GM18861 (cell line): ENCODE data around the gene KLK11.
"Not testable (repeated sequence)": the region's sequence is repeated elsewhere in the genome, so short reads cannot be mapped to it uniquely, and the experiment has no call there.

Experiments
- ATAC-seq: cut with Tn5 transposase; IDR thresholded peaks from one replicate; pipeline ENCODE4 v1.9.1; 2021; ENCODE audit not compliant: unreplicated experiment

The KLK11 gene

DNA sequence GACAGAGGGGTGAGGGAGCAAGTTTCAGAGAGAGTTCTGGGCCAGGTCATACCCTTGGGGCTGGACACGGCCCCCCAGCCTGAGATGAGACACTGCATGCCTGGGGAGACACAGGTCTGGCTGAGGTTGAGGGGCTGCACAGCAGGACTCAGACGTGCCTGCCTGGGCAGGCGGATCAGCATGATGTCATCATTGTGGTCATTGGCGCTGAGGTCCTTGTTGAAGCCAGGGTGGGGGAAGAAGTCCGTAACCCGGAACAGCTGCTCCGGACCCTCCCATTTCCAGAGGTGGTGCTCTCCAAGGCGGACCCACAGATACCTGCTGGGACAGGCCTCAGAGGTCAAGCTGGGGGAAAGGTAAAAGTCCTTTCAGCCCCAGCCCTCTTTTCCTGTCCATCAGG is 20.0 kb downstream of the KLK11 start:
- ATAC-seq: no peak

DNA sequence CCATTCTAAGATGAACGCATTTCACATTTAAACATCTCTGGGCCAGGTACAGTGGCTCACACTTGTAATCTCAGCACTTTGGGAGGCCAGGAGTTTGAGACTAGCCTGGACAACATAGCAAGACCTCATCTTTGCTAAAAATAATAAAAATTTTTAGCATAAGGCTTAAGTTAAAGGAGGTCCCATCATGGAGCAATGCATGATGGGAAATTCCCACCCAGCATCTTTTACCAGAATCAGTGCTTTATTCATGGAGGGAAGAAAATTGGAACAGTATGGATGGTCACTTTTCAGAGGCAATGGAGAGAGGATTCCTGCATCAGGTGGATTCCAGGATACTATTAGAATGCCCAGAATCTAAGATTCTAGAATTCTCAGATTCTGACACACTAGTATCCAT is 21.2 kb downstream of the KLK11 start:
- ATAC-seq: no peak

DNA sequence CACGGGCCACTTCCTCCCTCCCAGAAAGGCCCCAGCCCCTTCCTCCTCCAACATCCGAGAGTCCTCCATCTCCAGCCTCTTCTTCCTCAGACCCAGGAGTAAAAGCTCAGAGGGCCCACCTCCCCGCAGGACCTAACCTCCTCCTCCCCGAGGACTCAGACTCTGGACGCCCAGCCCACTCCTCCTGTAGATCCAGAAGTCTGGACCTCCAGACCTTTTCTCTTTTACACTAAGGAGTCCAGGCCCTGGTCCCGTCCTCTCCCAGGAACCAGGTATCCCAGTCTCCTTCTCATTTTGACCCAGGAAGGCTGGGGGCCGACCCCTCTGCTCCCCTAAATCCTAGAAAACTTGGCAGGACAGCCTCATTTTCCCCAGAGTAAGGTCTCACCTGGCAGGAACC is 23.1 kb downstream of the KLK11 start:
- no peak for ATAC-seq

DNA sequence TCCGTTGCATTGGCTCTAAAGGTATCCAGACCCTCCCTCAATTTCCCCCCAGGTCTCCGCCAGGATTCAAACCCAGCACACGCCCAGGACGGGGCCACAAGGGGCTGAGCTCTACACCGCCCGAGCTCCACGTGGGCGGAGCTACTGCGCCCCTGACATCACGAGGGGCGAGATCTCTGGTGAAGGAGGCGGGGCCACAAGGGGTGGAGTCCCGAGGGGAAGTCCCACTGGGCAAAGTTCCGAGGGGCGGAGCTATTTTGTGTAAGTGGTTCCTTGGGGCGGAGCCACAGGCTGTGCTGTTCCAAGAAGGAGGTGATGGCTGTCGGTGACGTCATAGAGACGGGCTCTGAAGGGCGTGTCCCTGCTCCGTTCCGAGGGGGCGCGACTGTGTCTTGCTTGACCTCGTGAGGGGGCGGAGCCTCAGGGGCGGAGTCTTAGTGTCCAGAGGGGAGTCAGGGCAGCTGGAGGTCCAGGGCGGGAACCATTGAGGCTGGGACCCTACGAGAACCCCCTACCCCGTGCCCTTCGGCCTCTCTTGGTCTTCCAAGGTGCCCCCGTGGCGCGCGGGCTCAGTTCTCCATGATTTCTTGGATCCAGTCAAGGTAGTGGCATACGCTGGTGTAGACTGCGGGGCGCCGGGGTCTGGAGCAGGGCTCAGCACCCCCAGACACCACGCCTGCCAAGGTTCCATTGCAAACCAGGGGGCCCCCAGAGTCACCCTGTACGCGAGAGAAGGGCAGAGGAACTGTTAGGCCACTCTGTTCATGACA is 23.7 kb downstream of the KLK11 start:
- no peak for ATAC-seq

DNA sequence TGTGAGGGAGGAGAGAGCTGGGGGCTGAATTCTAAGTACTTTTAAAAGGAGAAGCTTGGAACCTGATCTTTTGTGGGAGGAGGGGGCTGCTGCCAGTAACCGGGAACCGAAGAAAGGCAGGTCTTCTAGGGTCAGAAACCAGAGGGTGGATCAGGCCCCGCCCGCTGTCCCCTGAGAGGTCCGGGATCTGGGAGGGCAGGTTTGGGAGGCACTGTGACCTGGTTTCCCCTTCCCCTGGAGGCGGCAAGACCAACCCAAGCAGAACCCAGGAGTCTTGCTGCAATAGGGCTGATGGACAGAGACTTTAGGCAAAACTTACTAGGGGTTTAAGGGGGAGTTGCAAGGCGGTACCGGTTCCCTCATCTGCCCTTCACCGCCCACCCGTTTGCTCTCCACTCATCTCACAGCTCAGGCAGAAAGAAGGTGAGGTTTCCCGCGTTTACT is 24.3 kb downstream of the KLK11 start:
- no peak for ATAC-seq

DNA sequence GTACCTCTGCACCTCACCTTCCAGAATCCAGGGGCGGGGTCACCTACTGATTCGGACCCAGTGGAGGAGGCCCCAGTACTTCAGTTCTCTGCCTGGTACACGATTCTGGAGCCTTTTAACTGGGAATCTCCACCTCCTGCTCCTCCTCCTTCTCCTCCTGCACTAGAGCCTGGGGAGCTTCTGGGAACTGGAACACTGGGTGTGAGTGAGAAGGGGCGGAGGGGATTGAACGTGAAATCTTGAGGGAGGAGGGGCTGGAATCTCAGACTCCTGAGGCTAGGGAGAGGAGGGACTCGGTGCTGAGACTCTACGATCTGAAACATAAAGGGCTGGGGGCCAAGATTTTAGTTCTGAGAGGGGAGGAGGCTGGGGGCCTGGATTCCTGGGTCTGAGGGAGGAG is 24.9 kb downstream of the KLK11 start, which contains the start of gene KLK8:
KLK8 (minus strand) TSS at position 90 of the 400 bp plus-strand sequence. CDS start 437 bp downstream, outside the sequence.
- ATAC-seq: no peak

DNA sequence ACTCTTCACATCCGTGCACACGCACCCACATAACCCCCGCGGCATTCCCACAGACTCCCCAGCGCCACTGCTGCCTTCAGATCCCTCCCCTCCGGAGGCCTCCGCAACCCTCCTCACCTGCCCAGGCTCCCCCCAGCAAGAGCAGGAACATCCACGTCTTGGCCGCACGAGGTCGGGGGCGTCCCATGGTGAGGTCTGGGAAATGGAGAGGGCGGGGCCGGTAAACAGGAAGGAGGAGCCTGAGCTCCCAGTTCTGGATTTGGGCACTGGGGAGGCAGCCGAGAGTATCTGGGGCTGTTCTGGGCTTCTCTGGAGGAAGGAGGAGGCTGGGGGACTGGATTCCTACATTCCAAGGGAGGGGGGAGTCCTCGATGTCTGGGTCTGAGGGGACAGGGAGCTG is 25.4 kb downstream of the KLK11 start:
- ATAC-seq: no peak

DNA sequence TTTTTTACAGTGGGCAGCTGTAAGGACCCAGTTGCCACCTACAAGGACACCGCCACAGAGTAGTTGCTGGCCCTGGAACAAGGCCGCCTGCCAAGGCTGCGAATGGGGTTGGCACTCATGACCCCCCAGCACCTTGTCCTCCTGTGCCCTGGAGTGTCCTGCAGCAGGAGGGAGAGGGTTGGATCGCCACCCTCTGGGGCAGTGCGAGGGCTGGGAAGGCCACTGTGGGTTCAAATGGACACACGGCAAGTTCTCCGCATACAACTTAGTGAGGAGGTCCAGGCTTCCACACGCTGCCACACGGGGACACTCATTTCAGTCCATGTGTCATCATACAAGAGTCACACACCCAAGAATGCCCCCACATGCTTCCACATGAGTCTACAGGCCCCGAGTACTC is 26.0 kb downstream of the KLK11 start:
- no peak for ATAC-seq

DNA sequence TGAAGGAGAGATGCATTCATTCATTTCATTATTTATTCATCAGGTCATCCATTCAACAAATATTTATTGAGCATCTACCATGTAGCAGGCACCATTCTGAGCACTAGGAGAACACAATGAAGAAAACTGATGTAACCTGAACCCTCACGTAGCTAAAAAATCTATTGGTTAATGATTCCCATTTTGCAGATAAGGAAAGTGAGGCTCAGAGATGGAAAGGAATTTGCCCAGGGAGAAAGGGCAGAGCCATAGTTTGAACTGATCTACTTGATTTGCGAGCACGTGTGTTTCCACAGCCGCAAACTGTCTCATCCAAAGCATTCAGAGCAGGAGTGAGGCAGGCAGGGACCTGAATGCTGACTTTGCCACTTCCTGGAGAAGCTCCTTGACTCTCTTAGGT is 27.7 kb downstream of the KLK11 start:
- ATAC-seq: no peak

DNA sequence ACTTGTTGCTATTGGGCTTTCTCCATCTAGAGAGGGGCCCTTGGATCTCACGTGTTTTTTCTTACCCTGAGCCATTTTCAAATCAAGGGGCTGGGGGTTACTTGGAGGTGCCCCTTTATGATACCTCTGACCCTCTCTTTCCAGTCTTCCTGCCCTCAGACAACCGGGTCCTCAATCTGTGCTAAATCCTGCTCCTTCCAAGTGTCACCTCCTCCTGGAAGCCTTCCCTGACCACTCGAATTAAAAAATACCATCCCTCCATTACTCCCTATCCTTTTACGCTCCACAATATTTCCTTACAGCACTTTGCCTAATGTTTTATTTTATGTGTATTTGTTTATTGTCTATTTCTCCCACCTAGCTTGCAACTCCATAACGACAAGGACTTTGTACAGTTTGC is 28.4 kb downstream of the KLK11 start:
- no peak for ATAC-seq

DNA sequence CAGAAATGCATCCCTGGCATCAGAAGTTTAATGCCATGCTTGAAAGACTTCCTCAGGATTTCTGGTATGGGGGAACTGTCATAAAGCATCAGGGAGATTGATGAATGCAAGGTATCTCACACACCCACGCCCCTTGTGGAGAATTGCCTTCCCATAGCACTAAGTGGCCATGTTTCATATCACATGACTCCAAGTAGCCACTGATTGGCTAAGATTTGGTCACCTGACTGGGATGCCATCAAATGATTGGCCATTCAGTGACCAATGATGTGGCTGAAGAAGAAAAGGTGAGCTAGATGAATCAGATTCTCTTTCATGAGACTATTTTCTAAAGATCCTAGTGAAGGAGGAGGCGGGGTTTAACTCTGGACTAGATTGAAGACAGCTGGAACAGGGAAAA is 32.3 kb downstream of the KLK11 start:
- ATAC-seq: no peak

DNA sequence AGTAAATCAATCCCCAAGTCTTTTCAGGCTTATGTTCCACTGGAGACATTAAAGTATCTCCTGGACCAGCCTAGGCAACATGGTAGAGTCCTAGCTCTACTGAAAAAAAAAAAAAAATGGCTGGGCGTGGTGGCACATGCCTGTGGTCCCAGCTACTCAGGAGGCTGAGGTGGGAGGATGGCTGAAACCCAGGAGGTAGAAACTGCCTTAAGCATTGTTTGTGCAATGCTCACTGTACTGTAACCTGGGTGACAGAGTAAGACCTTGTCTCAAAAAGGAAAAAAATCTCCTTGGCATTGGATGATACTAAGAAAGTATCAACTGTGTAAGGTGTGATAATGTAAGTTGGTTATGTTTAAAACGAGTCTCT is 33.8 kb downstream of the KLK11 start:
- no peak for ATAC-seq

DNA sequence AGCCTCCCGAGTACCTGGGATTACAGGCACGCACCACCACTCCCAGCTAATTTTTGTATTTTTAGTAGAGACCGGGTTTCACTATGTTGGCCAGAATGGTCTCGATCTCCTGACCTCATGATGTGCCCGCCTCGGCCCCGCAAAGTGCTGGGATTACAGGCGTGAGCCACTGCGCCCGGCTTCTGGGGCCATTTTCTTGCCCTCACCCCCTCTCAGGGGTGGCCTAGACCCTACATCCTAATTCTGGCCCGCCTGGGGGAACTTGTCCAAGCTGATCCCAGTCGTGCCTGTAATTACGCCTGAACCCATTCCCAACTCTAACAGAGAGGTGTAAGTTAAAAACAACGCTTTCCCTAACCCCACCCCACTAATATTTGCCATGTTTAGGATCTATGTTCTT is 42.0 kb downstream of the KLK11 start:
- not testable (repeated sequence) for ATAC-seq

DNA sequence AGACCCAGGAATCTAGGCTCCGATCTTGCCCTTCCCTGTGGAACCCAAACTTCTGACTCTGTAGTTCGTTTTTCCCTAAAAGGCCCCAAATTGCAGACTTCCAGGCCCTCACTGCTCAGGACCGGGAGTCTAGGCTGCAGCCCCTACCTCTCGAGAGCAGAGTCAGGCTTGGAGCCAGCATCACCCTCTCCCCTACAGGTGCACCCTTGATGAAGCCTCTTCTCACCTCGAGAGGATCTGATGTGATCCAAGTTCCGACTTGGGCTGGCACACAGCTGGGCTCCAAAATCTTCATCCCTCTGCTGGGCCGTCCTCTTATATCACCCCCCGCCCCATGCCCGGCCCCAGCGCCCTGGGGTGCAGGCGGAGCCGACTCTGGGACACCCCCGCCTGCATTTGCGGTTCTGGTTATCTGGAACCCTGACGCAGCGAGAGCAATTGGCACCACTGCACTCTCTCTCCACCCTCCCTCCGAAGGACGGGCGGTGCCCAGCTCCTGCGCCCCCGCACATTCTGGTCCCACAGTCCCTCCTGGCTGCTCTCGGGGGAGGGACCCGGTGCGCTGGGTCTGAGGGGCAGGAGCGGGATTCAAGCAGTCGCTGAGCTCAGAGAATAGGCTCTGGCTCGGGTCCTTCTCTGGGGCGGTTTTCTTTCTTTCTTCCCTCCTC is 42.7 kb downstream of the KLK11 start, which contains the start of gene KLK7:
KLK7 (minus strand) TSS at position 293 of the 668 bp plus-strand sequence. CDS start 1,518 bp downstream, outside the sequence.
- no peak for ATAC-seq

DNA sequence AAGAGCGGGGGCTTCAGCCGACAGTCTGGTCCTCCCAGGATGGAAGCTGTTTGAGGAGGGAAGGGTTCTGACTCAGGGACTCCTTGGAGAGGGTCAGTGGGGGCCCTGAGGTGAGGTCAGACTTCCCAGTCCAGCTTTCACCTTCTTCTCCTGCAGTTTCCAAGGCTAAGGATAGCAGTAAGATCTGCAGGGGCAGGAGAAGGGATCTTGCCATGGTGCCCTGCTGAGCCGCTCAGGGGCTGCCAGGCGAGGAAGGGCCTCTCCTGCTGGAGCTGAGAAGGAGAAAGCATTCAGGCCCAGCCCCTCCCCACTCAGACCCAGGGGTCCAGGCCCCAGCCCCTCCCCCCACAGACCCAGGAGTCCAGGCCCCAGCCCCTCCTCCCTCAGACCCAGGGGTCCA is 44.2 kb downstream of the KLK11 start:
- ATAC-seq: no peak

DNA sequence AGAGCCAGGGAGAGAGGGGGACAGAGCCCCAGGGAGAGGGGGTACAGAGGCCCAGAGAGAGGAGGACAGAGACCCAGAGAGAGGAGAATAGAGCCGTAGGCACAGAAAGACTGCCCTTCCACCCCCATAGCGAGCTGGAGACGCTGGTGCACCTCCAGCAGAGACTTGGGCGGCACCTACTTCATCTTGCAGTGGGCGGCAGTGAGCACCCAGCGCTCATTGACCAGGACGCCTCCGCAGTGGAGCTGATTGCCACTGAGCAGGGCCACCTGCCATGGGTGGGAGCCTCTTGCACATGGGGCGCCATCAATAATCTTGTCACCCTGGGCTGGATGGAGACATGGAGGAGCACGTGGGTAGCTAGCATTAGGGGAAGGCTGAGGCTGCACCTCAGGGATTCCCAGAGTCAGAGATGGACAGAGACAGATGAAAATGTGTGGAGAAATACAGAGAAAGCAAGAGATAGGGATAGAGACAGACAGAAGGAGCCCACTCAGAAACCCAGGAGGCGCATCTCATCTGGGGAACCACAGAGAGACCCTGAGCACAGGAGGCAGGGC is 44.7 kb downstream of the KLK11 start:
- no peak for ATAC-seq

DNA sequence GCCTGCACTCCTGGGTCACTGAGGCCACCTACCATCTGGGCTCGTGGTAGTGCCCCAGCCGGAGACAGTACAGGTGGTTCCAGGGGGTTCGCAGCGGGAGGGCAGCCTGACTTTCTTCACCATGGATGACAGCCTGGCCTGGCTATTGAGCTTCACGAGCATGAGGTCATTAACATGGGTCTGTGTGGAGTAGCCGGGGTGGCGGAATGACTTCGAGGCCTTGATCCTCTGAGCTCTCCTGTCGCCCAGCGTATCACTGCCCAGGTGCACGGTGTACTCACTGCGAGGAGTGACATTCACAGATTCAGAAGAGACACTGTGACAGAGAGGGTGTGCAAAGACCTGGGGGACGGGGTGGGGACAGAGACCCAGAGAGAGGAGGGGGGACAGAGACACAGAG is 46.2 kb downstream of the KLK11 start:
- ATAC-seq: no peak

DNA sequence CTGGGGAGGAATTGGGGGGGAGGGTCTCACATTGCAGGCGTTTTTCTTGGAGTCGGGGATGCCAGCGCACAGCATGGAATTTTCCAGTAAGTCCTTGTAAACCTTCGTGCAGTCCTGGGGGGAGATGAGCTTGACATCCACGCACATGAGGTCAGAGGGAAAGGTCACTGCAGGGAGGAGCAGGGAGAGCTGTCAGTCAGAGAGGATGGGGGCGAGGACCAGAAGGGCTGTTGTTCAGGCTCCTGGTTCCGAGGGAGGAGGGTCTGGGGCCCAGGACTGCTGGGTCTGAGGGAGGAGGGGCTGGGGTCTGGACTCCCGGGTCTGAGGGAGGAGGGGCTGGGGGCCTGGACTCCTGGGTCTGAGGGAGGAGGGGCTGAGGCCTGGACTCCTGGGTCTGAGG is 46.7 kb downstream of the KLK11 start:
- ATAC-seq: no peak

DNA sequence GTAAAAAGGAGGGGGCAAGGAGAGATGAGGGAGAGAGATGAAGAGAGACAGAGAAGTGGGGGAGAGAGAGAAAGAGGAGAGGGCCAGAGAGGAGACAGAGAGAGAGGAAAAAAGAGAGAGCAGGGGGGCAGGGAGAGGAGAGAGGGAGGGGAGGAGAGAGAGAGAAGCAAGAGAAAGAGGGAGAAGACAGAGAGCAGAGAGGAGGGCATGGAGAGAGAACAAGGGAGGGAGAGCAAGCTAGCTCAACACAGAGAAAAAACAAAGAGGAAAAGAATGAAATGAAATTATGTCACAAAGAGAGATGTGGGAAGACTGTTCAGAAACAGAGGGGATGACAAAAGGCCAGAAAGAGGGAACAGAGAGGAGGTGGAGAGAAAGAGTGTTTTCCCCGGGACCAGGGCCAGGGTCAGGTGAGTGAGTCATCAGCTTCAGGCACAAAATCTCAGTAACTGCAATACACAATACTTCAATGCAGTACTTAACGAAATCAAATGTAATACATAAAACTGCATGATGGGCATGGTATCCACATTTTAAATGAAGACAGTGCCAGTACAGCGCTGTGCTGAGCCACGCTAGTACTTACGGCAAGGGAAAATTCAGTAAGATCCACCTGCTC is 47.5 kb downstream of the KLK11 start:
- ATAC-seq: no peak

DNA sequence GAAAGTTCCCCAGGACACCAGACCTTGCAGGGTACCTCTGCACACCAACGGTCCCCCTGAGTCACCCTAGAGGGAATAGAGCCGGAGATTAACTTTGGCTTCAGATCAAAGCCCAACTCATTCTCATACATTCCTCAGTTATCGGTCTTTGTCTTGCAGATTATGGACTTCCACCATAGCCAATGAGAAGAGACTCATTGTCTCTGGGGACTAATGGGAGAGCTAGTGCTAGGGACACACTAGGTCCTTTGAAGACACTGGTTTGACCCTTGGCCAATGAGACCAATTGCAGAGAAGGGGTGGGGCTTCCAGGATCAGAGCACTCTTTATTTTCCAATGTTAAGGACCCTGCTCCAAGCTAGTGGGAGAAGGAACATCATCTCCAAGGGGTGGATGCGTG is 48.8 kb downstream of the KLK11 start:
- ATAC-seq: no peak

DNA sequence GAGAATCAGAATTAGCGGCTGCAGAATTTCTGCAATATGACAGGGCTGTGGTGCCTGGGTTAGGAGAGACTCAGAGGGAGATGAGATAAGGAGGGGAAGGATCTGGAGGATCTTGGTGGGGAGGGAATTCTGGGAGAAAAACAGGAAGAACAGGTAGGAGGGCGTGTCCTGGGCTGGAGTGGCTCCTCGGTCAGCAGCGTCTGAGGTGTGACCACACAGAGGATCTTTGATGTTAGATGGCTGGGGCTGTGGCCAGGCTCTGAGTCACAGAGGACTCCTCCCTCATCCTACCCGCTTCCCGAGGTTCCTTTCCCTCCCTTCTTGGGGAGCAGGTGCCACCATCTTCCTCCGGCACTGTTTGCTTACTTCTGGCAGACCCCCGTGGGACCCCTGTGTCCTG is 50.6 kb downstream of the KLK11 start:
- no peak for ATAC-seq
